Prostate gland (tissue), 2 donors: ENCODE data around the gene RAPH1. TPM values are rescaled to one million over a fixed set of nuclear protein-coding genes. Genes with fewer than 3 reads are reported as not detected.

Source experiments
- DNase-seq: peaks from one replicate; pipeline ENCODE4 v3.0.0-alpha.2; 2019; ENCODE audit warnings: low spot score
- H3K27ac ChIP-seq, 2 donors: fragments of 200-600 bp; sonication (generic); 2 replicates each; pipeline ENCODE4 v1.5.1; 2017 to 2019
- H3K27me3 ChIP-seq: fragments of 200-600 bp; sonication (generic); replicated peaks from 2 replicates; pipeline ENCODE4 v1.5.1; 2019; ENCODE audit not compliant: insufficient read depth
- H3K36me3 ChIP-seq, 2 donors: fragments of 200-600 bp; sonication (generic); 1 replicate in 1 of 2; 2 replicates in 1 of 2; pipeline versions ENCODE4 v1.5.1 to v1.8.1; 2017 to 2019
- H3K4me1 ChIP-seq: fragments of 200-600 bp; sonication (generic); replicated peaks from 2 replicates; pipeline ENCODE4 v1.5.1; 2019
- H3K4me3 ChIP-seq, 2 donors: fragments of 200-600 bp; sonication (generic); 2 replicates each; pipeline ENCODE4 v1.5.1; 2017 to 2019
- H3K9me3 ChIP-seq: fragments of 200-600 bp; sonication (generic); 2 replicates; pipeline ENCODE4 v1.5.1; 2017
- POLR2A ChIP-seq: fragments of 450-650 bp; IDR thresholded peaks from one replicate; pipeline ENCODE4 v1.6.1; 2016; ENCODE audit warnings: antibody characterized with exemption, mild to moderate bottlenecking
- POLR2AphosphoS5 ChIP-seq: sonication (generic); formaldehyde crosslinking; IDR thresholded peaks from one replicate; pipeline ENCODE4 v1.6.1; 2017; ENCODE audit warnings: antibody characterized with exemption
- WGBS: methylation state at CpG from one replicate; pipeline ENCODE4 v1.1.5; 2018; 5-methylcytosine and 5-hydroxymethylcytosine counted together
- intact Hi-C: fragments of 100-400 bp; cut with DNase I; formaldehyde crosslinking; loops from one replicate; pipeline ENCODE4 v1.14.2; 2022
- total RNA-seq, 2 donors: library from RNA; depleted of rRNA; stranded (reverse); fragments of >200 nt; gene quantifications; one replicate each; pipeline ENCODE4 v1.1.0, GENCODE V29; 2016
- TF ChIP-seq, protein P1 (sequence below), 4 experiments: fragments of 200-600 bp in 2 of 4; fragments of 450-650 bp in 2 of 4; sonication (generic) in 2 of 4; IDR thresholded peaks; 1 replicate in 3 of 4; 2 replicates in 1 of 4; pipeline ENCODE4 v1.5.1; 2016 to 2019; ENCODE audit warnings: antibody characterized with exemption in 4 of 4, mild to moderate bottlenecking in 2 of 4, moderate library complexity in 2 of 4

The RAPH1 gene
- total RNA-seq, 2 donors from 2014 or later, result 27.6 to 35.0 TPM

DNA sequence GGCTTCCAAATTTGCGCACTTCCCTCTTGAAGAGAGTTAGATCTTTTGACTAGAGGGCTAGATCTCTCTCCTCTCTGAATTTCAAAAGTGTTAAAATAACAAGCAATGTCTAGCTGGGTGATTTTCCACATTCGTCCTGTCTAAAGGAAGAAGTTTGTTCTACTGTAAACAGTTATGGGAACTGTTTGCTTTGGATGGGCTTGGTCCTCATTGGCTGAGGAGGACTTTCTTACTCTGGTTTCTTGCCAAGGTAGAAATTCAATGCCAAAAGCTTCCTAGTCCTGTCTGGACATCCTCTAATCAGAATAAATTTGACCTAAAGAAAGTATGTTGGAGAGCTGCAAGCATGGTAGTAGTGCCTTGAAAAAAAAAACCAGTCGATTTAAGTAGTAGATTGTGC is 47.4 kb upstream of the RAPH1 start:
- Histone ChIP-seq H3K9me3 (no peaks in the 10 kb centered on the region), H3K4me3 (no peak overlapping the region), H3K27ac (peak overlapping the region; percentile 70 to 80), H3K4me1 (peaks cover 11% of the 10 kb centered on the region), H3K27me3 (no peaks in the 10 kb centered on the region), H3K36me3 (no peaks in the 10 kb centered on the region)
- 13% methylated on average over 3 of the region's 3 CpGs for WGBS
- peak; percentile 67 for DNase-seq
- intact Hi-C loops, result no loop called here
- TF ChIP-seq POLR2A, result no peak
- TF ChIP-seq, protein P1, sequence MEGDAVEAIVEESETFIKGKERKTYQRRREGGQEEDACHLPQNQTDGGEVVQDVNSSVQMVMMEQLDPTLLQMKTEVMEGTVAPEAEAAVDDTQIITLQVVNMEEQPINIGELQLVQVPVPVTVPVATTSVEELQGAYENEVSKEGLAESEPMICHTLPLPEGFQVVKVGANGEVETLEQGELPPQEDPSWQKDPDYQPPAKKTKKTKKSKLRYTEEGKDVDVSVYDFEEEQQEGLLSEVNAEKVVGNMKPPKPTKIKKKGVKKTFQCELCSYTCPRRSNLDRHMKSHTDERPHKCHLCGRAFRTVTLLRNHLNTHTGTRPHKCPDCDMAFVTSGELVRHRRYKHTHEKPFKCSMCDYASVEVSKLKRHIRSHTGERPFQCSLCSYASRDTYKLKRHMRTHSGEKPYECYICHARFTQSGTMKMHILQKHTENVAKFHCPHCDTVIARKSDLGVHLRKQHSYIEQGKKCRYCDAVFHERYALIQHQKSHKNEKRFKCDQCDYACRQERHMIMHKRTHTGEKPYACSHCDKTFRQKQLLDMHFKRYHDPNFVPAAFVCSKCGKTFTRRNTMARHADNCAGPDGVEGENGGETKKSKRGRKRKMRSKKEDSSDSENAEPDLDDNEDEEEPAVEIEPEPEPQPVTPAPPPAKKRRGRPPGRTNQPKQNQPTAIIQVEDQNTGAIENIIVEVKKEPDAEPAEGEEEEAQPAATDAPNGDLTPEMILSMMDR (IDR thresholded peaks at IDR 0.05), result no peak
- TF ChIP-seq POLR2AphosphoS5, result peak; percentile 72

DNA sequence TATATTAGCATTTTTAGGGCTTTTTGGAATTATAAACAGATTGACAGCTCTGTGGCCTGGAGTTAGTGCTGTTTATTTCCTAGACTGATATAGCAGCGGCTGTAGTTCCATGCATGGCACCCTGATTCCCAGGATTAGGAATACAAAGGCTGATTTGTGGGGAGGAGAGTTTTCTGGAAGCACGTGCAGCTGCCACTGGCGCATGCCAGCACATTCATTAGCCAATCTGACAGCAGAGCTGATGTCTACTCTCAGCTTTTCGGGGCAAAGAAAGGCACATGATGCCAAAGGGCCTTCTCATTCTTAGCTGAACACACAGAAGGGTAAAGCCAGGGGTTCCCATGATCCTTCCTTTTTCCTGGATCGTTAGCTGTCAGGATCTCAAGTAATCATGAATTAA is 45.7 kb upstream of the RAPH1 start:
- Histone ChIP-seq H3K9me3 (no peaks in the 10 kb centered on the region), H3K4me1 (peaks cover 11% of the 10 kb centered on the region), H3K36me3 (no peaks in the 10 kb centered on the region), H3K27ac (peak overlapping the region; percentile 62 to 80), H3K4me3 (no peak overlapping the region), H3K27me3 (no peaks in the 10 kb centered on the region)
- TF ChIP-seq POLR2AphosphoS5 (no peak), POLR2A (no peak)
- TF ChIP-seq, protein P1 (IDR thresholded peaks at IDR 0.05), result no peak
- 56% methylated on average over 5 of the region's 5 CpGs for WGBS
- intact Hi-C loops, result no loop called here
- no peak for DNase-seq

DNA sequence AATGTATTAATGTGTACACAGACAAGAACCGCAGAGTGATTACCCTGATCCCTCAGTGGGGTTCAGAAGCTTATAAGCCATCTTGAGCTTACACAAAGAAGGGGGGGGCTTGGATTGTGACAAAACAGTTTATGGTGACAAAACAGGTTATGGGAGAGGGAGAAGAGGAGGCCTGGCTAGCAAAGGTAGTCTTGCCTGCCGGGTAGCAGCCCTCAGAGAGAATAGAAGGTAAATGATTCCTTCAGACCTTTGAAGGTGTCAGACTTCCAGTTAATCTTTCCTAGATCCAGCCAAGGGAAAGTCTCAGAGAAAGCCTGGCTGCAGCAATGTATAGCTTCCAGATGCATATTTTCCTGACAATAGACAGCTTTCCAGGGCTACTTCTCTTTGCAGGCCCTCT is 44.6 kb upstream of the RAPH1 start:
- WGBS, result 61% methylated on average over 2 of the region's 2 CpGs
- DNase-seq, result peak; percentile 33
- H3K9me3 ChIP-seq, result no peaks in the 10 kb centered on the region
- no peaks in the 10 kb centered on the region for H3K36me3 ChIP-seq
- no peak overlapping the region for H3K4me3 ChIP-seq
- H3K27me3 ChIP-seq, result no peaks in the 10 kb centered on the region
- peak overlapping the region; percentile 62 to 80 for H3K27ac ChIP-seq
- no peak for TF ChIP-seq POLR2AphosphoS5
- no peak for TF ChIP-seq POLR2A
- TF ChIP-seq, protein P1 (IDR thresholded peaks at IDR 0.05), result no peak
- intact Hi-C loops, result no loop called here
- H3K4me1 ChIP-seq, result peaks cover 11% of the 10 kb centered on the region

DNA sequence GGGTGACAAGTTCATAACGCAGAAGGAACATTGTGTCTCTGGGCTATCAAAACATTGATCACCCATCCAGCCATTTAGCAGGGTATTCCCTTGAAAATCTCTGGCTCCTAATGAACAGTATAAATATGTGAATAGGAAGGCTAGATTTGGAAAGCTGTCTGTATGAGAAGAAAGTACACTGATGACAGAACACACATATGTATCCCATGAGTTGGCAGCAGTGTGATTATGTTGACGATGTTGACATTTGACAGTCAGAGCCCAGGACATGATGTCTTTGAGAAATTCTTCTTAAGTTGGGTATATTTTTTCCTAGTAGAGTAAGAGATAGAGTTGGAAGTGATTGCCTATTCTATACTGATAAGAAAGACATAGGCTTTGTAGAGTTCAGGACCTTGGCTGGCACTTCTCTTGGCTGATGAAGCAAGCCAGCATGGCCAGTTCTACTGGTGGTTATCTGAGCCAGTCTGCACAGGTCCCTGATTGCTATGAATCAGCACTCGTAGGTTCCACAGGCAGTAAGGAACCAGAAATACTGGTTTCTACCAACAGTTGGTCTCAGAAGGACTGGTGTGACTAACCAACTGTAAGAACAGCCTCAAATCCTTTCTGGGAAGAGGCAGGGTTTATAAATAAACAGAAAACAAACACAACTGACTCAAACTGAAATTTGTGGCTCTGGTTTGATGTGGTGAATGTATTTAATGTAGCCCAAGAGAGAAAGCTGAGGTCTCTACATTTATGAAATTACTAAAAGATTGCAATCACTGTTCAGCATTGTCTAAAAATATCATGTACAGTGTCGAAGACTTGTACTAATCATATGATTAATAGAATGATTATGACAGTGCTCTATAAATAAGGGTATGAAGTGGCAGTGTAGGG is 43.9 kb upstream of the RAPH1 start:
- Histone ChIP-seq H3K27me3 (no peaks in the 10 kb centered on the region), H3K9me3 (no peaks in the 10 kb centered on the region), H3K4me3 (no peak overlapping the region), H3K36me3 (no peaks in the 10 kb centered on the region), H3K27ac (peak overlapping the region; percentile 62 to 80), H3K4me1 (peaks cover 11% of the 10 kb centered on the region)
- WGBS, result 36% methylated on average over 4 of the region's 4 CpGs
- peak; percentile 94 for DNase-seq
- intact Hi-C loops, result no loop called here
- peak; percentile 96 for TF ChIP-seq POLR2AphosphoS5
- TF ChIP-seq, protein P1 (IDR thresholded peaks at IDR 0.05), result no peak

DNA sequence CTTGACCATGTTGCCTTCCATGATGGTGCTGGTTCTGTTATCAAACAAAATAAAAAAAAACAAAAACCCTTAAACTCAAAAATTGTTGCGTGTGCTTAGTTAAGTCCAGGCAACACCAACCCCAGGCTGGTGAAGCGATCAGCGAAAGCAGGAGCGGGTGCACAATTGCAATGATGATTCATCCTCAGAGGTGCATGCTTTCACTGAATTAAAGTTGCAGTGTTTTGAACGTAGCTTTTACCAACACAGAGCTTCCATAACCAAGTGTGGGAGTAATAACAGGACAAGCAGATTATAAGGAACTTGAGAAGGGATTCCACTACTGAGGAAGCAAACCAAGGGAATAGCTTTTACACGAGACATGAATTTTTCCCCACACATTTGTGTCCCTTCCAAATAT is 39.7 kb upstream of the RAPH1 start:
- peaks cover 4% of the 10 kb centered on the region for H3K4me1 ChIP-seq
- 80% methylated on average over 6 of the region's 6 CpGs for whole genome bisulfite sequencing
- TF ChIP-seq, protein P1 (IDR thresholded peaks at IDR 0.05), result no peak
- TF ChIP-seq POLR2AphosphoS5 (no peak), POLR2A (no peak)
- no peaks in the 10 kb centered on the region for H3K27me3 ChIP-seq
- DNase-seq, result no peak
- no peak overlapping the region for H3K27ac ChIP-seq
- H3K4me3 ChIP-seq, result no peak overlapping the region
- intact Hi-C loops, result no loop called here
- H3K36me3 ChIP-seq, result no peaks in the 10 kb centered on the region
- no peaks in the 10 kb centered on the region for H3K9me3 ChIP-seq
